SK-N-SH (cell line): ENCODE data around the gene MAP10. TPM values are rescaled to one million over a fixed set of nuclear protein-coding genes. Genes with fewer than 3 reads are reported as not detected.

Experiments used
- CTCF ChIA-PET: fragments of 300-600, 350-600 bp; formaldehyde crosslinking; extraction: SDS; loops from one replicate; lab custom pipeline; 2021; lab: Yijun Ruan, JAX
- POLR2A ChIA-PET: fragments of 350-600 bp; sonication (Branson Sonifier 250); formaldehyde crosslinking; extraction: SDS; loops from one replicate; lab custom pipeline; 2020; ENCODE audit warnings: antibody characterized with exemption, inconsistent platforms; lab: Yijun Ruan, JAX
- DNase-seq: peaks from one replicate; pipeline ENCODE4 v3.0.0; 2012
- H2AFZ ChIP-seq: fragments of 200-600 bp; sonication (generic); 2 replicates; pipeline ENCODE4 v1.8.1; 2016; ENCODE audit warnings: antibody characterized with exemption, mild to moderate bottlenecking, low read depth
- H3F3A ChIP-seq: fragments of 200-600 bp; sonication (generic); replicated peaks from 2 replicates; pipeline ENCODE3; 2016; ENCODE audit warnings: antibody characterized with exemption, mild to moderate bottlenecking; ENCODE audit not compliant: insufficient read depth
- H3K27ac ChIP-seq, 2 experiments: fragments of 200-500 bp in 1 of 2; fragments of 200-600 bp in 1 of 2; sonication (Bioruptor generic) in 1 of 2; sonication (generic), shearing (Covaris generic) in 1 of 2; 2 replicates each; pipeline versions ENCODE4 v1.5.1 to v1.6.1; 2014 to 2016; ENCODE audit warnings: low read depth in 2 of 2, inconsistent platforms in 1 of 2, low read length in 1 of 2, mild to moderate bottlenecking in 1 of 2, mixed read lengths in 1 of 2
- H3K27me3 ChIP-seq: fragments of 200-600 bp; sonication (generic), shearing (Covaris generic); 2 replicates; pipeline ENCODE4 v1.6.1; 2016; ENCODE audit warnings: mixed run types; ENCODE audit not compliant: insufficient read depth
- H3K36me3 ChIP-seq, 2 experiments: fragments of 200-500 bp in 1 of 2; fragments of 200-600 bp in 1 of 2; sonication (Bioruptor generic) in 1 of 2; sonication (generic) in 1 of 2; replicated peaks in 1 of 2; 2 replicates each; pipeline versions ENCODE3 to v1.5.1; 2014 to 2016; ENCODE audit warnings: low read length in 1 of 2, mild to moderate bottlenecking in 1 of 2; ENCODE audit not compliant: insufficient read depth in 2 of 2, control insufficient read depth in 1 of 2
- H3K4me1 ChIP-seq, 2 experiments: fragments of 200-500 bp in 1 of 2; fragments of 200-600 bp in 1 of 2; sonication (Bioruptor generic) in 1 of 2; sonication (generic), shearing (Covaris generic) in 1 of 2; 2 replicates each; pipeline versions ENCODE4 v1.5.1 to v1.6.1; 2014 to 2016; ENCODE audit warnings: low read depth in 1 of 2, low read length in 1 of 2, mixed run types in 1 of 2; ENCODE audit not compliant: insufficient read depth in 2 of 2, control insufficient read depth in 1 of 2
- H3K4me2 ChIP-seq: fragments of 200-600 bp; sonication (generic), shearing (Covaris generic); 2 replicates; pipeline ENCODE4 v1.6.1; 2017; ENCODE audit warnings: mixed run types
- H3K4me3 ChIP-seq, 2 experiments: fragments of 200-500 bp in 1 of 2; fragments of 200-600 bp in 1 of 2; sonication (Bioruptor generic) in 1 of 2; sonication (generic), shearing (Covaris generic) in 1 of 2; 2 replicates each; pipeline versions ENCODE4 v1.5.1 to v1.8.1; 2014 to 2016; ENCODE audit warnings: low read depth in 2 of 2, inconsistent platforms in 1 of 2, low read length in 1 of 2, mild to moderate bottlenecking in 1 of 2, mixed read lengths in 1 of 2, moderate library complexity in 1 of 2
- H3K79me2 ChIP-seq: fragments of 200-600 bp; sonication (generic); 2 replicates; pipeline ENCODE4 v1.8.1; 2017; ENCODE audit warnings: mild to moderate bottlenecking; ENCODE audit not compliant: insufficient read depth
- H3K9ac ChIP-seq: fragments of 200-600 bp; sonication (generic); 2 replicates; pipeline ENCODE4 v1.6.1; 2017; ENCODE audit warnings: mixed run types
- H3K9me2 ChIP-seq: fragments of 200-600 bp; sonication (generic); 2 replicates; pipeline ENCODE4 v1.6.1; 2017; ENCODE audit warnings: mixed run types
- H3K9me3 ChIP-seq: fragments of 200-600 bp; sonication (generic); 2 replicates; pipeline ENCODE4 v1.6.1; 2017; ENCODE audit warnings: mixed run types, mild to moderate bottlenecking, moderate library complexity
- H4K20me1 ChIP-seq: fragments of 200-600 bp; sonication (generic); 2 replicates; pipeline ENCODE4 v1.6.1; 2017; ENCODE audit warnings: mild to moderate bottlenecking, mixed run types; ENCODE audit not compliant: insufficient read depth
- ELF1 ChIP-seq: IDR thresholded peaks from 2 replicates; pipeline ENCODE4 v1.4.0; 2012
- EZH2phosphoT487 ChIP-seq: fragments of 200-600 bp; sonication (generic); IDR thresholded peaks from 2 replicates; pipeline ENCODE4 v1.6.1; 2017; ENCODE audit warnings: low read depth, mixed run types, mild to moderate bottlenecking, antibody characterized with exemption, moderate library complexity, borderline replicate concordance
- FOXJ3 ChIP-seq: sonication (generic); formaldehyde crosslinking; IDR thresholded peaks from 2 replicates; pipeline ENCODE4 v1.5.1; 2020; ENCODE audit warnings: mild to moderate bottlenecking, missing genetic modification reagents
- GATA2 ChIP-seq: sonication (generic); formaldehyde crosslinking; IDR thresholded peaks from 2 replicates; pipeline ENCODE4 v1.5.0; 2020; ENCODE audit warnings: mild to moderate bottlenecking, missing genetic modification reagents
- JUND ChIP-seq: IDR thresholded peaks from 2 replicates; pipeline ENCODE4 v1.4.0; 2012
- MAX ChIP-seq: IDR thresholded peaks from 2 replicates; pipeline ENCODE4 v1.4.0; 2012; ENCODE audit warnings: low read depth
- MEF2A ChIP-seq: IDR thresholded peaks from 2 replicates; pipeline ENCODE4 v1.4.0; 2012; ENCODE audit warnings: low read depth, borderline replicate concordance
- MXI1 ChIP-seq: IDR thresholded peaks from 2 replicates; pipeline ENCODE4 v1.6.1; 2012; ENCODE audit warnings: mild to moderate bottlenecking, low read depth, low read length, improper control_type of control experiment
- NRF1 ChIP-seq: IDR thresholded peaks from 2 replicates; pipeline ENCODE4 v1.6.1; 2012; ENCODE audit warnings: low read depth, mild to moderate bottlenecking, low read length
- RAD21 ChIP-seq: IDR thresholded peaks from 2 replicates; pipeline ENCODE4 v1.6.1; 2012; ENCODE audit warnings: mild to moderate bottlenecking, low read length
- REST ChIP-seq: IDR thresholded peaks from 2 replicates; pipeline ENCODE4 v1.6.1; 2012; ENCODE audit warnings: mild to moderate bottlenecking, low read depth, low read length, moderate library complexity
- RFX5 ChIP-seq: IDR thresholded peaks from 2 replicates; pipeline ENCODE4 v1.6.1; 2012; ENCODE audit warnings: mild to moderate bottlenecking, improper control_type of control experiment, low read length
- SIN3A ChIP-seq: IDR thresholded peaks from 2 replicates; pipeline ENCODE4 v1.6.1; 2012; ENCODE audit warnings: low read depth, mild to moderate bottlenecking, low read length, moderate library complexity, borderline replicate concordance
- SMC3 ChIP-seq: IDR thresholded peaks from 2 replicates; pipeline ENCODE4 v1.6.1; 2012; ENCODE audit warnings: low read depth, low read length, improper control_type of control experiment
- TAF1 ChIP-seq: IDR thresholded peaks from 2 replicates; pipeline ENCODE4 v1.6.1; 2012; ENCODE audit warnings: low read depth, mild to moderate bottlenecking, low read length, moderate library complexity, borderline replicate concordance
- TCF12 ChIP-seq: IDR thresholded peaks from 2 replicates; pipeline ENCODE4 v1.4.0; 2012
- TEAD4 ChIP-seq: IDR thresholded peaks from 2 replicates; pipeline ENCODE4 v1.4.0; 2012; ENCODE audit warnings: mild to moderate bottlenecking, borderline replicate concordance; ENCODE audit not compliant: insufficient read depth
- USF1 ChIP-seq: IDR thresholded peaks from 2 replicates; pipeline ENCODE4 v1.4.0; 2012; ENCODE audit warnings: low read depth, borderline replicate concordance
- USF2 ChIP-seq: fragments of 150-350 bp; IDR thresholded peaks from 2 replicates; pipeline ENCODE4 v1.6.1; 2017; ENCODE audit warnings: antibody characterized with exemption, low read length, low read depth, borderline replicate concordance
- YY1 ChIP-seq: IDR thresholded peaks from 2 replicates; pipeline ENCODE4 v1.4.0; 2012; ENCODE audit warnings: low read depth, mild to moderate bottlenecking
- WGBS: methylation state at CpG from one replicate; pipeline ENCODE4 v1.1.6; 2017; ENCODE audit warnings: low lambda C conversion rate; 5-methylcytosine and 5-hydroxymethylcytosine counted together
- polyA plus RNA-seq, 3 experiments: library from polyadenylated mRNA; depleted of rRNA; stranded (reverse); fragments of >200 nt; gene quantifications; 2 replicates each; pipeline ENCODE4 v1.2.3, GENCODE V29; 2012

The MAP10 gene
- polyA plus RNA-seq, 1 of the 3 experiments (the other 2 are of a cell fraction) = 0.43 TPM

GRCh38 chr1:232789651-232790050, 15.6 kb upstream of the MAP10 start (continued):
- TF ChIP-seq JUND = no peak

- Histone ChIP-seq H3K9me2 (no peaks in the 10 kb centered on the region), H2AFZ (no peak overlapping the region), H3K4me1 (peaks cover 0 to 9% of the 10 kb centered on the region in 2 experiments; a peak in 1 of 4 replicates), H3K27ac (no peak overlapping the region), H3K4me2 (no peak overlapping the region), H3F3A (no peaks in the 10 kb centered on the region), H3K36me3 (no peaks in the 10 kb centered on the region), H3K79me2 (no peaks in the 10 kb centered on the region), H3K4me3 (no peak overlapping the region), H3K9me3 (no peaks in the 10 kb centered on the region), H3K27me3 (no peaks in the 10 kb centered on the region), H3K9ac (no peak overlapping the region), H4K20me1 (no peaks in the 10 kb centered on the region)
- no peak for DNase-seq
- ChIA-PET CTCF (interaction anchor here (1.6 kb wide), 1 partner anchor 128 kb away, joined by 3 read pairs; no protein-coding TSS in a partner anchor), POLR2A (no interaction called here)
- TF ChIP-seq FOXJ3 = no peak
Observed at GRCh38 chr1:232792949-232793348, 12.3 kb upstream of the MAP10 start.

GRCh38 chr1:232793944-232794343, 11.3 kb upstream of the MAP10 start:
- Histone ChIP-seq H3K9me2 (no peaks in the 10 kb centered on the region), H3F3A (no peaks in the 10 kb centered on the region), H2AFZ (peak overlapping the region; percentile 10), H3K9me3 (no peaks in the 10 kb centered on the region), H3K79me2 (no peaks in the 10 kb centered on the region), H3K4me3 (no peak overlapping the region), H4K20me1 (no peaks in the 10 kb centered on the region), H3K9ac (no peak overlapping the region), H3K4me1 (peaks cover 0 to 9% of the 10 kb centered on the region in 2 experiments; a peak in 1 of 4 replicates), H3K27ac (no peak overlapping the region), H3K27me3 (no peaks in the 10 kb centered on the region), H3K4me2 (no peak overlapping the region), H3K36me3 (no peaks in the 10 kb centered on the region)
- 35% methylated on average over 3 of the region's 3 CpGs for WGBS
- POLR2A ChIA-PET = no interaction called here
- DNase-seq = no peak
- CTCF ChIA-PET = interaction anchor here (1.6 kb wide), 1 partner anchor 129 kb away, joined by 3 read pairs; no protein-coding TSS in a partner anchor
- no peak for TF ChIP-seq GATA2 (CRISPR knock-in tag)
- no peak for TF ChIP-seq EZH2phosphoT487
- TF ChIP-seq JUND = no peak
- no peak for TF ChIP-seq RAD21
- TF ChIP-seq TCF12 = no peak
- no peak for TF ChIP-seq MAX
- TF ChIP-seq NRF1 = no peak
- no peak for TF ChIP-seq TAF1
- no peak for TF ChIP-seq USF2
- no peak for TF ChIP-seq SMC3
- TF ChIP-seq TEAD4 = no peak
- TF ChIP-seq REST = no peak
- TF ChIP-seq SIN3A = no peak
- TF ChIP-seq RFX5 = no peak
- no peak for TF ChIP-seq MEF2A
- TF ChIP-seq USF1 = no peak
- no peak for TF ChIP-seq YY1
- TF ChIP-seq ELF1 = no peak
- no peak for TF ChIP-seq MXI1
